Activated naive CD4-positive, alpha-beta T cell treated with anti-CD3 and anti-CD28 coated beads for 36 hours (primary cell): ENCODE results near the gene FITM1. TPM values are rescaled to one million over a fixed set of nuclear protein-coding genes. Genes with fewer than 3 reads are reported as not detected.

ENCODE experiments used
- CTCF ChIA-PET: fragments of 350-600 bp; sonication (Branson Sonifier 250); formaldehyde crosslinking; loops from one replicate; lab custom pipeline; 2021; ENCODE audit warnings: antibody characterized with exemption; lab: Charles Lee
- DNase-seq: peaks from one replicate; pipeline ENCODE4 v3.0.0-alpha.2; 2020
- H3K27ac Mint-ChIP-seq: one replicate; pipeline ENCODE4 v1.8.0; 2021; ENCODE audit warnings: mild to moderate bottlenecking, mixed read lengths
- H3K27me3 Mint-ChIP-seq: one replicate; pipeline ENCODE4 v1.8.0; 2021; ENCODE audit warnings: low read depth, mixed read lengths
- H3K36me3 Mint-ChIP-seq: one replicate; pipeline ENCODE4 v1.8.0; 2021; ENCODE audit warnings: low read depth, mixed read lengths
- H3K4me1 Mint-ChIP-seq: one replicate; pipeline ENCODE4 v1.8.0; 2021; ENCODE audit warnings: low read depth, mixed read lengths
- H3K4me3 Mint-ChIP-seq: one replicate; pipeline ENCODE4 v1.8.0; 2021; ENCODE audit warnings: mild to moderate bottlenecking, moderate library complexity, mixed read lengths
- H3K9me3 Mint-ChIP-seq: one replicate; pipeline ENCODE4 v1.8.0; 2021; ENCODE audit warnings: mixed read lengths
- intact Hi-C: fragments of 100-400 bp; cut with micrococcal nuclease; formaldehyde crosslinking; loops from one replicate; pipeline ENCODE4 v1.15.1; 2023
- total RNA-seq, 2 experiments: library from RNA; stranded (reverse); gene quantifications; one replicate each; pipeline ENCODE4 v1.2.3, GENCODE V29; 2021

The FITM1 gene
- total RNA-seq, 2 experiments from 2014 or later, result 0.19 to 0.30 TPM

DNA sequence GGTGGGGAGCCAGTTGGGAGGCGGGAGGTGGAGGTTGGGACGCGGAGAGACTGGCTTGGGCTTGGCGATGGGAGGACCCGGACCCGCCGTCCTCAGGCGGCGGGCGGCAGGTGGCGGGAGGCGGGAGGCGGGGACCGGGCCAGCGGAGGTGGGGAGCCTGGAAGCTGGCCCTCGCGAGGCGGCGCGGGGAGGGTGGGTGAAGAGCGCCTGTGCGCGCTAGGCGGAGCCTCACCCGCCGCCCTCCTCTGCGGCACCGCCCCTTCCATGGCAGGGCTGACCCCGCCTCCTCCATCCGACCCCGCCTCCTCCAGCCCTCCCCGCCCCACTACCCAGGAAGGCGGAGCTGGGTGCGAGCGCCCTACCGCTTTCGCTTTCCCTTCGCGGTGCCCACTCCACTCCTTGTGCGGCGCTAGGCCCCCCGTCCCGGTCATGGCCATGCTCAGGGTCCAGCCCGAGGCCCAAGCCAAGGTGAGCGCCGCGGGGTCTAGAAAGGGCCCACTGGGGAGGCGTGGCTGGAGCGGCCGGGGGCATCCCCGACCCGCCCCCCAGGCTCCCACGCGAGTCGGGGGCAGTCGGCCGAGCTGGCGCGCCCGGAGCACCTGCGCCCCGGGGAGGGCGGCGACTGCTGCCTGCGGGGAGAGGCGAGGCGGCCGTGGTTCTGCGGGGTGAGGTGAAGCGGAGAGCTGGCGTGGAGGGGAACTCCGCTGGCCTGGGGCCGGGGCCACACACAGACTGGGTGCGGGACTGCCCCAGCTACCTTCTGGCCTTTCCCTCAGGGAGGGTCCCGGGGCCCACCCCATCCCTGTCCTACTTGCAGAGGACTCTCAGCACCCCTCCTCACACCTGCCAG is 5.6 kb downstream of the FITM1 start, which contains the start of gene PSME1:
TSS of gene PSME1 (plus strand) at position 361 of the 850 bp plus-strand sequence. CDS start at position 430, 69 bp downstream.
- CTCF ChIA-PET, result interaction anchor here (1.6 to 4.8 kb wide), 4 partner anchors 9 to 27 kb away, joined by 5 to 43 read pairs (median 18); partner anchors contain the start of genes DCAF11, IRF9 and NRL
- Mint-ChIP-seq H3K27ac (peak within 1 kb of the TSS; percentile 93), H3K4me1 (peaks cover 52% of the 10 kb centered on the region), H3K9me3 (no peaks in the 10 kb centered on the region), H3K4me3 (peak within 1 kb of the TSS; percentile 86), H3K27me3 (no peaks in the 10 kb centered on the region), H3K36me3 (peaks cover 36% of the 10 kb centered on the region)
- peak; percentile 97 for DNase-seq
- intact Hi-C loops, result loop anchor here (1.0 kb wide), 3 partner anchors 11 to 25 kb away; partner anchors contain the start of genes DCAF11, IRF9, NRL and RNF31

- Mint-ChIP-seq H3K36me3 (peaks cover 38% of the 10 kb centered on the region), H3K4me3 (peak overlapping the region; percentile 86), H3K9me3 (no peaks in the 10 kb centered on the region), H3K27ac (peak overlapping the region; percentile 93), H3K4me1 (peaks cover 53% of the 10 kb centered on the region), H3K27me3 (no peaks in the 10 kb centered on the region)
- CTCF ChIA-PET, result interaction anchor here (1.3 to 4.8 kb wide), 6 partner anchors 9 to 197 kb away, joined by 5 to 43 read pairs (median 10); partner anchors contain the start of genes DCAF11, IRF9, NRL and RNF31
- DNase-seq, result peak; percentile 35
- intact Hi-C loops, result loop anchor here (1.0 kb wide), 3 partner anchors 10 to 24 kb away; partner anchors contain the start of genes DCAF11, IRF9, NRL and RNF31
These were observed 6.4 kb downstream of the FITM1 start for GRCh38 chr14:24136684-24137528.

DNA sequence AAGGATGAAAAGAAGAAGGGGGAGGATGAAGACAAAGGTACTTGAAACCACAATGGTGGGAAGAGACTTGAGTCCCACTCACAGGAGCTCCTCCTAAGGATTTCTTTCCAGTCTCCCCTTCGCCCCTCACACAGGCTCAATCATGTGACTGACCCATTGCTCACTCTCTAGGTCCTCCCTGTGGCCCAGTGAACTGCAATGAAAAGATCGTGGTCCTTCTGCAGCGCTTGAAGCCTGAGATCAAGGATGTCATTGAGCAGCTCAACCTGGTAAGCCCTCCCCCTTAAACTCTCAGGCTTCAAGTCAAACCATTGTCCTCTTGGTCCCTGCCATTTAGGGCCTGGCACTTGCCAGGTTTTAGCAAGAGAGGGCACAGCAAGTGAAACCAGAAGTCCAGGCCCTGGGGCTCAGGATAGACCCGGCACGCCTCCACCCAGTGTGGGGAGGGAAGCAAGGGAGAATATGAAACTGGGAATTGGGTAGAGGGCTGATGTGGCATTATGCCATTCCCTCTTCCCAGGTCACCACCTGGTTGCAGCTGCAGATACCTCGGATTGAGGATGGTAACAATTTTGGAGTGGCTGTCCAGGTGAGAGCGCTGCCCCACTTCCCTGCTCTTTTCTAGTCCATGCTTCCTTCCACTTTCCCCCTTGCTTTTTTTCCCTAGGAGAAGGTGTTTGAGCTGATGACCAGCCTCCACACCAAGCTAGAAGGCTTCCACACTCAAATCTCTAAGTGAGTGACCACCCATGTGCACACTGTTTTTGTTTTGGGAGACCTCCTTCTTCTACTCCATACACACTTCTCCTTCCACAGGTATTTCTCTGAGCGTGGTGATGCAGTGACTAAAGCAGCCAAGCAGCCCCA is 7.3 kb downstream of the FITM1 start:
- intact Hi-C loops, result no loop called here
- peak overlapping the region; percentile 86 for H3K4me3 Mint-ChIP-seq
- CTCF ChIA-PET, result interaction anchor here (1.3 to 4.8 kb wide), 6 partner anchors 8 to 196 kb away, joined by 5 to 43 read pairs (median 10); partner anchors contain the start of genes DCAF11, IRF9, NRL and RNF31
- H3K9me3 Mint-ChIP-seq, result no peaks in the 10 kb centered on the region
- peak overlapping the region; percentile 93 for H3K27ac Mint-ChIP-seq
- no peaks in the 10 kb centered on the region for H3K27me3 Mint-ChIP-seq
- H3K36me3 Mint-ChIP-seq, result peaks cover 41% of the 10 kb centered on the region
- peaks cover 50% of the 10 kb centered on the region for H3K4me1 Mint-ChIP-seq
- DNase-seq, result no peak

- peaks cover 46% of the 10 kb centered on the region for H3K36me3 Mint-ChIP-seq
- peaks cover 54% of the 10 kb centered on the region for H3K4me1 Mint-ChIP-seq
- peak overlapping the region; percentile 93 for H3K27ac Mint-ChIP-seq
- no peaks in the 10 kb centered on the region for H3K27me3 Mint-ChIP-seq
- DNase-seq, result no peak
- intact Hi-C loops, result no loop called here
- no peaks in the 10 kb centered on the region for H3K9me3 Mint-ChIP-seq
- CTCF ChIA-PET, result interaction anchor here (0.6 to 4.7 kb wide), 8 partner anchors 9 to 195 kb away, joined by 3 to 22 read pairs (median 4); partner anchors contain the start of genes DCAF11, IRF9, NRL and RNF31
- H3K4me3 Mint-ChIP-seq, result peak overlapping the region; percentile 99
These were observed 8.2 kb downstream of the FITM1 start for GRCh38 chr14:24138396-24139271.

DNA sequence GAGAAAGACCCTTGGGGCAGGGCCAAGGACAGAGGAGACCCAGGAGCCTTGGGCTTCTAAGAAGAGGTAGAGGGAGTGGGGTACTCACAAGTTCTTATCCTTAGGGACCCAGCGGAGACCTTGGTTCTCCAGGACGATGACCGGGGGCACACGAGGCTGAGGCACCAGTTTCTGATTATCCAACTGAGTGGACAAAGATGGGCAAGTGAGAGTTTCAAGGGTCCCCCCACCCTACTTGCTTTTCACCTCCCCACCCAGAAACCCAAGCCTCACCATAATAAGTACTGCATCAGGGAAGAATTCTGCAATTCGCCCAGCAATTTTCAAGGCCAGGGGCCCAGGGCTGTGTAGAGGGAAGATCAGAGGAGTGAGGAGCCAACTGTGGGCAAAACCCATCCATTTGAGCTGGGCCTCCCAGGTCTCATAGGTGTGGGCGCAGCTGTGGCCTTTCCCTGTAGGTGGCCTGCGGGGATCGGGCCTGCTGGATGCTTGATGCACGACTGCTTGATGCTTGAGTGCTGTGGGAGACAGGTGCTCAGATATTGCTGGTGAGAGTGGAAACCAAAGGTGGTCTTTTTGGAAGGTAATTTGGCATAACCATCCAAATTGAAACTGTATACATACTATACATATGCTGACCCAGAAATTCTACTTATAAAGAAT is 8.9 kb downstream of the FITM1 start:
- Mint-ChIP-seq H3K4me3 (peak overlapping the region; percentile 99), H3K27ac (peak overlapping the region; percentile 46), H3K27me3 (no peaks in the 10 kb centered on the region), H3K4me1 (peaks cover 61% of the 10 kb centered on the region), H3K36me3 (peaks cover 51% of the 10 kb centered on the region), H3K9me3 (no peaks in the 10 kb centered on the region)
- CTCF ChIA-PET, result interaction anchor here (0.6 to 4.7 kb wide), 5 partner anchors 21 to 81 kb away, joined by 3 to 22 read pairs (median 3); partner anchors contain the start of genes DCAF11, IRF9 and NRL
- intact Hi-C loops, result no loop called here
- DNase-seq, result peak; percentile 38

- H3K27me3 Mint-ChIP-seq, result no peaks in the 10 kb centered on the region
- peaks cover 65% of the 10 kb centered on the region for H3K36me3 Mint-ChIP-seq
- peak within 1 kb of the TSS; percentile 93 for H3K27ac Mint-ChIP-seq
- peak within 1 kb of the TSS; percentile 99 for H3K4me3 Mint-ChIP-seq
- CTCF ChIA-PET, result interaction anchor here (1.0 to 1.7 kb wide), 7 partner anchors 9 to 181 kb away, joined by 3 to 15 read pairs (median 4); partner anchors contain the start of gene IRF9
- peaks cover 73% of the 10 kb centered on the region for H3K4me1 Mint-ChIP-seq
- no peaks in the 10 kb centered on the region for H3K9me3 Mint-ChIP-seq
- intact Hi-C loops, result loop anchor here (1.0 to 2.0 kb wide), 11 partner anchors 20 to 820 kb away; partner anchors contain the start of genes AP1G2, CHMP4A, DCAF11 and GMPR2
- DNase-seq, result peak; percentile 100
These were observed 10.8 kb downstream of the FITM1 start, which contains the start of gene EMC9 for GRCh38 chr14:24141097-24141880. TSS of gene EMC9 (minus strand) at chr14:24141591. CDS start at chr14:24141304, 287 bp downstream.

GRCh38 chr14:24143511-24143910 is 13.1 kb downstream of the FITM1 start:
- DNase-seq, result no peak
- intact Hi-C loops, result no loop called here
- H3K27ac Mint-ChIP-seq, result peak overlapping the region; percentile 57
- H3K27me3 Mint-ChIP-seq, result no peaks in the 10 kb centered on the region
- H3K36me3 Mint-ChIP-seq, result peaks cover 54% of the 10 kb centered on the region
- H3K4me1 Mint-ChIP-seq, result peaks cover 63% of the 10 kb centered on the region
- H3K9me3 Mint-ChIP-seq, result no peaks in the 10 kb centered on the region
- H3K4me3 Mint-ChIP-seq, result no peak overlapping the region
- CTCF ChIA-PET, result interaction anchor here (6.9 kb wide), 1 partner anchor 17 kb away, joined by 63 read pairs; the partner anchor contains the start of gene IRF9

- Mint-ChIP-seq H3K27ac (peak overlapping the region; percentile 99), H3K9me3 (no peaks in the 10 kb centered on the region), H3K36me3 (peaks cover 51% of the 10 kb centered on the region), H3K4me1 (peaks cover 63% of the 10 kb centered on the region), H3K4me3 (no peak overlapping the region), H3K27me3 (no peaks in the 10 kb centered on the region)
- CTCF ChIA-PET, result interaction anchor here (1.7 to 6.9 kb wide), 2 partner anchors 7 to 16 kb away, joined by 5 to 63 read pairs; partner anchors contain the start of gene IRF9
- intact Hi-C loops, result no loop called here
- no peak for DNase-seq
These were observed 14.0 kb downstream of the FITM1 start for GRCh38 chr14:24144451-24144850.

DNA sequence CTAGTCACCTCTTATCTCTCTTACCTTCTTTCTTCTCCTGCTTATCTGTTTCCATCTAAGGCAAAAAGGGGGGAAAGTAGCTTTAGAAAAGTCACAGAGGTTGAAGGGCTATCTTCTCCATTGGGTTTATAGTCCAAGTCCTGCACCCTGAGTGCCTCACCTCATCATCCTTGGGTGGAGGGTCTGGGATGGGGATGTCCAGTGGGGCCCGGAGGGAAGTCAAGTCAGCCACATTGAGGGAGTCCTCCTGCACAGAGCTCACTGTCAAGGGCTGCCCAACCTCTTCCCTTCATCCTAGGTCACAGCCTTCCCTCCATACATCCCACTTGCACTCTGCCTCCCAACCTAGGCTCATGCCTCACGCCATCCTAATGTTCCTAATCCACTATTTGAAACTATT is 14.8 kb downstream of the FITM1 start:
- Mint-ChIP-seq H3K4me1 (peaks cover 59% of the 10 kb centered on the region), H3K27me3 (no peaks in the 10 kb centered on the region), H3K36me3 (peaks cover 52% of the 10 kb centered on the region), H3K27ac (peak overlapping the region; percentile 99), H3K4me3 (peak overlapping the region; percentile 97), H3K9me3 (no peaks in the 10 kb centered on the region)
- intact Hi-C loops, result loop anchor here (5.0 kb wide), 1 partner anchor 1053 kb away; no protein-coding TSS in a partner anchor
- CTCF ChIA-PET, result interaction anchor here (0.8 to 6.9 kb wide), 5 partner anchors 8 to 54 kb away, joined by 4 to 63 read pairs (median 5); partner anchors contain the start of genes DCAF11, IRF9 and NRL
- no peak for DNase-seq
